Hematopoietic multipotent progenitor cell (in vitro differentiated cells): ENCODE results near the gene CEP120. TPM values are rescaled to one million over a fixed set of nuclear protein-coding genes. Genes with fewer than 3 reads are reported as not detected.
"Not testable (repeated sequence)": the region's sequence is repeated elsewhere in the genome, so short reads cannot be mapped to it uniquely, and the experiment has no call there.

ENCODE experiments used
- DNase-seq, 3 donors: peaks; one replicate each; pipeline ENCODE4 v3.0.0-alpha.2; 2011 to 2015; ENCODE audit warnings: low read depth in 2 of 3, low spot score in 2 of 3
- total RNA-seq: library from RNA; depleted of rRNA; stranded (reverse); fragments of >200 nt; gene quantifications from one replicate; pipeline ENCODE4 v1.2.3, GENCODE V29; 2012

The CEP120 gene
- total RNA-seq, 1 donor = 14.3 TPM

- DNase-seq = no peak
Observed at GRCh38 chr5:123391009-123391408, 32.2 kb downstream of the CEP120 start.

- DNase-seq = no peak
Observed at GRCh38 chr5:123389794-123390193, 33.4 kb downstream of the CEP120 start.

- DNase-seq = no peak
Observed at GRCh38 chr5:123387313-123387712, 35.9 kb downstream of the CEP120 start.

- no peak for DNase-seq
Observed at GRCh38 chr5:123382252-123382651, 41.0 kb downstream of the CEP120 start.

GRCh38 chr5:123371575-123372179 is 51.5 kb downstream of the CEP120 start:
- DNase-seq = peak in 2 of 3 donors; percentile 5 to 8

GRCh38 chr5:123369371-123369968 is 53.7 kb downstream of the CEP120 start:
- DNase-seq = no peak

GRCh38 chr5:123367739-123368138 is 55.5 kb downstream of the CEP120 start:
- peak in 2 of 3 donors; percentile 2 to 20 for DNase-seq

- DNase-seq = no peak
Observed at GRCh38 chr5:123365156-123365555, 58.0 kb downstream of the CEP120 start.

GRCh38 chr5:123364441-123365155 is 58.6 kb downstream of the CEP120 start:
- no peak for DNase-seq

- no peak for DNase-seq
Observed at GRCh38 chr5:123360910-123361309, 62.3 kb downstream of the CEP120 start.

GRCh38 chr5:123360201-123360571 is 63.0 kb downstream of the CEP120 start:
- DNase-seq = no peak

- no peak for DNase-seq
Observed at GRCh38 chr5:123359454-123360200, 63.6 kb downstream of the CEP120 start.

GRCh38 chr5:123358751-123359150 is 64.5 kb downstream of the CEP120 start:
- DNase-seq = no peak

GRCh38 chr5:123358304-123358703 is 64.9 kb downstream of the CEP120 start:
- DNase-seq = no peak

- no peak for DNase-seq
Observed at GRCh38 chr5:123351820-123352219, 71.4 kb downstream of the CEP120 start.

GRCh38 chr5:123351240-123351639 is 72.0 kb downstream of the CEP120 start:
- DNase-seq = no peak

GRCh38 chr5:123350742-123351141 is 72.5 kb downstream of the CEP120 start:
- no peak for DNase-seq

- peak in 2 of 3 donors; percentile 6 to 39 for DNase-seq
Observed at GRCh38 chr5:123344816-123345426, 78.3 kb downstream of the CEP120 start.

GRCh38 chr5:123340928-123341327 is 82.3 kb downstream of the CEP120 start:
- no peak for DNase-seq

- DNase-seq = not testable (repeated sequence)
Observed at GRCh38 chr5:123308377-123308776, 114.8 kb downstream of the CEP120 start.

- no peak for DNase-seq
Observed at GRCh38 chr5:123305751-123306150, 117.5 kb downstream of the CEP120 start.
